ENCODE data around the gene LYZL6.

GRCh38 chr17:35984140-35984539, 40.6 kb upstream of the LYZL6 start:
- no peak for TF ChIP-seq EP300 (IDR thresholded peaks at IDR 0.05)
- no peak for TF ChIP-seq CTCF (IDR thresholded peaks at IDR 0.05)
- TF ChIP-seq POLR2A (IDR thresholded peaks at IDR 0.05): no peak
- no peak for TF ChIP-seq POLR2AphosphoS5 (IDR thresholded peaks at IDR 0.05)
